Endothelial cell of umbilical vein (primary cell): ENCODE results near the gene LONP1. TPM values are rescaled to one million over a fixed set of nuclear protein-coding genes. Genes with fewer than 3 reads are reported as not detected.

Experiments
- BruUV-seq: library from RNA; stranded (reverse); fragments of 400-500 nt; replicated peaks from 2 replicates; lab custom pipeline; 2021; lab: Mats Ljungman, UMichigan
- CTCF ChIA-PET: fragments of 300-600, 350-600 bp; sonication (Branson Sonifier 250); formaldehyde crosslinking; loops from one replicate; lab custom pipeline; 2021; ENCODE audit warnings: antibody characterized with exemption, inconsistent platforms; lab: Charles Lee
- POLR2A ChIA-PET: fragments of 300-600, 350-600 bp; sonication (Branson Sonifier 250); formaldehyde crosslinking; loops from one replicate; lab custom pipeline; 2021; ENCODE audit warnings: antibody characterized with exemption, inconsistent platforms; lab: Charles Lee
- DNase-seq: peaks from one replicate; pipeline ENCODE4 v3.0.0-alpha.2; 2011; ENCODE audit warnings: low read depth, low spot score
- FAIRE-seq: peaks from 2 replicates; lab custom pipeline; 2011; peaks lifted over from hg19 to GRCh38; lab: Jason Lieb, UNC
- H2AFZ ChIP-seq: 2 replicates; pipeline ENCODE4 v1.6.0; 2012; ENCODE audit warnings: low read depth, low read length, control low read depth, inconsistent platforms
- H3K27ac ChIP-seq: 2 replicates; pipeline ENCODE4 v1.5.1; 2011; ENCODE audit warnings: low read depth, mild to moderate bottlenecking, control low read depth, low read length, moderate library complexity; ENCODE audit not compliant: insufficient read depth
- H3K27me3 ChIP-seq, 2 experiments: 2 replicates each; pipeline versions ENCODE4 v1.6.0 to v1.6.1; 2011; ENCODE audit warnings: low read length in 2 of 2, mixed read lengths in 1 of 2; ENCODE audit not compliant: control insufficient read depth in 2 of 2, insufficient read depth in 2 of 2
- H3K36me3 ChIP-seq, 2 experiments: 2 replicates in 1 of 2; 3 replicates in 1 of 2; pipeline ENCODE4 v1.5.1; 2011; ENCODE audit warnings: low read length in 2 of 2, mild to moderate bottlenecking in 1 of 2, moderate library complexity in 1 of 2; ENCODE audit not compliant: control insufficient read depth in 2 of 2, insufficient read depth in 2 of 2; ENCODE audit errors: extremely low read depth in 1 of 2
- H3K4me1 ChIP-seq: 3 replicates; pipeline ENCODE4 v1.5.1; 2011; ENCODE audit warnings: mild to moderate bottlenecking, low read length; ENCODE audit not compliant: control insufficient read depth, insufficient read depth; ENCODE audit errors: extremely low read depth
- H3K4me2 ChIP-seq: 2 replicates; pipeline ENCODE4 v1.6.1; 2011; ENCODE audit warnings: low read length, control low read depth, mixed read lengths; ENCODE audit not compliant: insufficient read depth
- H3K4me3 ChIP-seq, 3 experiments: fragments of 200-600 bp in 1 of 3; sonication (generic), shearing (Covaris generic) in 1 of 3; replicated peaks in 1 of 3; 2 replicates each; pipeline ENCODE4 v1.5.1; 2011 to 2016; ENCODE audit warnings: control low read depth in 3 of 3, low read length in 3 of 3, mild to moderate bottlenecking in 2 of 3, inconsistent platforms in 1 of 3, low read depth in 1 of 3, moderate library complexity in 1 of 3; ENCODE audit not compliant: insufficient read depth in 1 of 3
- H3K79me2 ChIP-seq: 2 replicates; pipeline ENCODE4 v1.6.0; 2012; ENCODE audit warnings: low read length, inconsistent platforms; ENCODE audit not compliant: control insufficient read depth, insufficient read depth
- H3K9ac ChIP-seq: replicated peaks from 2 replicates; pipeline ENCODE3; 2011; ENCODE audit warnings: low read length, control low read depth; ENCODE audit not compliant: insufficient read depth; ENCODE audit errors: extremely low read depth
- H3K9me1 ChIP-seq: replicated peaks from 3 replicates; pipeline ENCODE4 v1.6.0; 2011; ENCODE audit warnings: mild to moderate bottlenecking, low read length; ENCODE audit not compliant: control insufficient read depth, insufficient read depth; ENCODE audit errors: extremely low read depth
- H3K9me3 ChIP-seq: replicated peaks from 2 replicates; pipeline ENCODE4 v1.5.1; 2012; ENCODE audit warnings: low read length, inconsistent platforms; ENCODE audit not compliant: control insufficient read depth, insufficient read depth
- H4K20me1 ChIP-seq: replicated peaks from 2 replicates; pipeline ENCODE3; 2011; ENCODE audit warnings: mild to moderate bottlenecking, low read length; ENCODE audit not compliant: control insufficient read depth, insufficient read depth; ENCODE audit errors: extremely low read depth
- CTCF ChIP-seq, 2 donors: IDR thresholded peaks; 1 replicate in 1 of 2; 2 replicates in 1 of 2; pipeline ENCODE4 v1.5.1; 2011; ENCODE audit warnings: low read length in 2 of 2, mild to moderate bottlenecking in 2 of 2, moderate library complexity in 2 of 2, control low read depth in 1 of 2, inconsistent platforms in 1 of 2, low read depth in 1 of 2; ENCODE audit not compliant: insufficient read depth in 1 of 2; ENCODE audit errors: extremely low read depth in 1 of 2
- EZH2 ChIP-seq: IDR thresholded peaks from 2 replicates; pipeline ENCODE4 v1.6.1; 2012; ENCODE audit warnings: borderline replicate concordance, low read depth, mild to moderate bottlenecking, moderate library complexity, low read length, inconsistent platforms; ENCODE audit not compliant: severe bottlenecking
- FOS ChIP-seq: IDR thresholded peaks from 2 replicates; pipeline ENCODE4 v1.6.1; 2011; ENCODE audit warnings: mild to moderate bottlenecking, low read length, moderate library complexity, borderline replicate concordance; ENCODE audit not compliant: insufficient read depth
- GATA2 ChIP-seq: IDR thresholded peaks from 2 replicates; pipeline ENCODE4 v1.7.0; 2011; ENCODE audit warnings: low read depth, mild to moderate bottlenecking, moderate library complexity, mixed read lengths, low read length; ENCODE audit not compliant: insufficient read length, insufficient read depth
- JUN ChIP-seq: IDR thresholded peaks from 2 replicates; pipeline ENCODE4 v1.6.1; 2011; ENCODE audit warnings: borderline replicate concordance, low read depth; ENCODE audit not compliant: insufficient read length, insufficient read depth
- MAX ChIP-seq: IDR thresholded peaks from 2 replicates; pipeline ENCODE4 v1.6.1; 2011; ENCODE audit not compliant: insufficient read depth, insufficient read length
- MYC ChIP-seq: IDR thresholded peaks from one replicate; pipeline ENCODE4 v1.6.1; 2011; ENCODE audit warnings: mild to moderate bottlenecking, low read depth, low read length
- POLR2A ChIP-seq: IDR thresholded peaks from 2 replicates; pipeline ENCODE4 v1.6.1; 2012; ENCODE audit warnings: low read depth, mild to moderate bottlenecking, control low read depth, low read length
- POLR2AphosphoS5 ChIP-seq: IDR thresholded peaks from 2 replicates; pipeline ENCODE4 v1.6.1; 2012; ENCODE audit warnings: low read depth, mild to moderate bottlenecking, control low read depth, low read length, moderate library complexity; ENCODE audit not compliant: insufficient read depth
- dilution Hi-C: fragments of 300-500 bp; cut with MboI; formaldehyde crosslinking; loops from one replicate; pipeline ENCODE4 v1.15.0; 2019; ENCODE audit warnings: low sequenced_read_pairs; ENCODE audit not compliant: extremely low pct_ligation_motif_present
- intact Hi-C: fragments of 100-400 bp; cut with micrococcal nuclease; formaldehyde crosslinking; loops from one replicate; pipeline ENCODE4 v1.10.0; 2022
- polyA plus RNA-seq, 4 experiments: library from polyadenylated mRNA; depleted of rRNA in 3 of 4; stranded (reverse) in 3 of 4; unstranded in 1 of 4; fragments of >200 nt; gene quantifications; 2 replicates each; pipeline versions ENCODE4 v1.2.1 to v1.2.3, GENCODE V29; 2011 to 2012; ENCODE audit warnings: missing spikeins in 1 of 4
- total RNA-seq: library from RNA; stranded (reverse); gene quantifications from 2 replicates; pipeline ENCODE4 v1.2.3, GENCODE V29; 2021

LONP1 gene
- total and polyA plus RNA-seq, 2 donors (not counting 3 experiments of a cell fraction or from before 2014, with no cell fraction given): 70.0 to 95.7 TPM

DNA sequence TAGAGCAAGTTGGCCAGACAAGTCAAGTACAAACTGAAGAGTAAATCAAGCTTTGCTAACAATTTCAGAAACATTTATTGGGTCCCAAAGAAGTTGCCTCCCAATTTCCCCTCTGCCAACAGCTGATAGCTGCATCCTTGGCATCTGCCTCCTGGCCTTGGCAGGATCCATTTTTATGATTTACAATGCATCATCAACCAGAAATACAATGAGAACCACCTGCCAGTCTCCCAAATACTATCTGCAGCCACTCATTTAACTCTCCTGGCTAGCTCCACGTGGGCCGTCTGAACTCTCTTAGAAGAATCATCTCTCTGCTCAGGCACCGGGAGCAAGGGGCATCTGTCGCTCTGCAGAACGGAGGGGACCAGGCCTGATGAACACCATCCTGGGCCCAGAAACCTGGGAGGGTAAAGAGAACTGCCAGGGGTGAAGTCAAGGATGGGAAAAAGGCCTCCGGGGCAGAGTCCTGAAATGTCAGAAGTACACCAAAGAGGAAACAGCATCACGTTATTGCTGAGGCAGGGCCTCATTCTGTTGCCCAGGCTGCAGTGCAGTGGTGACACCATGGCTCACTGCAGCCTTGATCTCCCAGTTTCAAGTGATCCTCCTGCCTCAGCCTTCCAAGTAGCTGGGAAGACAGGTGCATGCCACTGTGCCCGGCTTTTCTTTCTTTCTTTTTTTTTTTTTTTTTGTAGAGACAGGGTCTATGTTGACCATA lies 2.6 kb downstream of the LONP1 start:
- dilution Hi-C loops: no loop called here
- Histone ChIP-seq H3K9me1 (no peaks in the 10 kb centered on the region), H3K36me3 (peaks cover 0 to 9% of the 10 kb centered on the region in 2 experiments), H3K4me1 (peaks cover 15% of the 10 kb centered on the region), H3K27me3 (no peaks in the 10 kb centered on the region), H3K4me3 (no peak overlapping the region), H3K27ac (no peak overlapping the region), H3K4me2 (no peak overlapping the region), H3K9ac (no peak overlapping the region), H3K79me2 (peaks cover 48% of the 10 kb centered on the region), H3K9me3 (no peaks in the 10 kb centered on the region), H4K20me1 (no peaks in the 10 kb centered on the region), H2AFZ (no peak overlapping the region)
- POLR2A ChIA-PET: no interaction called here
- CTCF ChIA-PET: interaction anchor here (0.9 kb wide), 1 partner anchor 28 kb away, joined by 3 read pairs; the partner anchor contains the start of gene RPL36
- intact Hi-C loops: no loop called here
- DNase-seq (no peak), FAIRE-seq (no peak)
- BruUV-seq: no TSS peak
- TF ChIP-seq CTCF (IDR thresholded peaks at IDR 0.05; ENCODE audit: extremely low read depth in 1 of 2, insufficient read depth in 1 of 2, low read depth in 1 of 2, low read length in 2 of 2) (no peak), POLR2AphosphoS5 (no peak), JUN (no peak), MAX (no peak), FOS (no peak), GATA2 (no peak), POLR2A (no peak), EZH2 (no peak), MYC (no peak)
